ENCODE measurements around the gene DRC1. TPM values are rescaled to one million over a fixed set of nuclear protein-coding genes. Genes with fewer than 3 reads are reported as not detected.

DRC1 gene
- total RNA-seq, 1 donor from 2014 or later = 3.7 TPM

- no peak for DNase-seq (ENCODE audit: extremely low spot score, unreplicated experiment)
- H3K27me3 Mint-ChIP-seq = peaks cover 7% of the 10 kb centered on the region
- TF ChIP-seq CTCF (conservative IDR thresholded peaks at IDR 0.05) = no peak
- no peak overlapping the region for H3K4me3 Mint-ChIP-seq
- no peaks in the 10 kb centered on the region for H3K4me1 Mint-ChIP-seq (ENCODE audit: unreplicated experiment)
- H3K9me3 Mint-ChIP-seq = no peaks in the 10 kb centered on the region
- no peaks in the 10 kb centered on the region for H3K36me3 Mint-ChIP-seq
- no peak overlapping the region for H3K27ac Mint-ChIP-seq
Observed at GRCh38 chr2:26483516-26483915, 81.8 kb downstream of the DRC1 start.

- Mint-ChIP-seq H3K4me3 (no peak overlapping the region), H3K27ac (no peak overlapping the region), H3K36me3 (no peaks in the 10 kb centered on the region), H3K9me3 (no peaks in the 10 kb centered on the region), H3K27me3 (peaks cover 7% of the 10 kb centered on the region), H3K4me1 (ENCODE audit: unreplicated experiment) (no peaks in the 10 kb centered on the region)
- DNase-seq (ENCODE audit: extremely low spot score, unreplicated experiment) = no peak
- no peak for TF ChIP-seq CTCF (conservative IDR thresholded peaks at IDR 0.05)
Observed at GRCh38 chr2:26483957-26484565, 82.3 kb downstream of the DRC1 start.

DNA sequence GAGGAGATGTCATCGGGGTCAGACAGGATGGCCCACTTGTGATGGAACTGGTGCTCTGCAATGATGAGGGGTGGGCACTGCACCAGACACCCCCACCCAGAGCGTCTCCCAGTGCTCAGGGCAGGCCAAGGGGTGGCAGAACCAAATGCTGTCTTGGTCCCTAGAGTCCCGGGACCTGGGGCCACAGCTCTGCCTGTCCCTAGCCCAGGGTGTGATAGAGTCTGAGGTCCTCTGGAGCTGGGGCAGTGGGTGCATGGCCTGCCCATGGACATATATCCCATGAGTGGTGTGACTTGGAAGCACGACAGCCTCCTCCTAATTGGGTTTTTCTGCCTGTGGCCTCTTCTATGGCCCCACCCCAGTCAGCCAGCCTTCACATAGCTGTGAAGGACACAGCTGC, 82.9 kb downstream of the DRC1 start:
- peaks cover 7% of the 10 kb centered on the region for H3K27me3 Mint-ChIP-seq
- DNase-seq (ENCODE audit: extremely low spot score, unreplicated experiment) = no peak
- TF ChIP-seq CTCF (conservative IDR thresholded peaks at IDR 0.05) = no peak
- no peaks in the 10 kb centered on the region for H3K9me3 Mint-ChIP-seq
- H3K4me1 Mint-ChIP-seq (ENCODE audit: unreplicated experiment) = no peaks in the 10 kb centered on the region
- H3K4me3 Mint-ChIP-seq = no peak overlapping the region
- H3K36me3 Mint-ChIP-seq = no peaks in the 10 kb centered on the region
- no peak overlapping the region for H3K27ac Mint-ChIP-seq

- DNase-seq (ENCODE audit: extremely low spot score, unreplicated experiment) = no peak
- H3K27me3 Mint-ChIP-seq = peaks cover 7% of the 10 kb centered on the region
- no peaks in the 10 kb centered on the region for H3K9me3 Mint-ChIP-seq
- H3K4me3 Mint-ChIP-seq = no peak overlapping the region
- H3K27ac Mint-ChIP-seq = no peak overlapping the region
- no peak for TF ChIP-seq CTCF (conservative IDR thresholded peaks at IDR 0.05)
- H3K36me3 Mint-ChIP-seq = no peaks in the 10 kb centered on the region
- no peaks in the 10 kb centered on the region for H3K4me1 Mint-ChIP-seq (ENCODE audit: unreplicated experiment)
Observed at GRCh38 chr2:26485099-26485498, 83.4 kb downstream of the DRC1 start.

GRCh38 chr2:26485725-26486418, 84.2 kb downstream of the DRC1 start:
- TF ChIP-seq CTCF (conservative IDR thresholded peaks at IDR 0.05) = no peak
- DNase-seq (ENCODE audit: extremely low spot score, unreplicated experiment) = no peak
- Mint-ChIP-seq H3K27me3 (peaks cover 7% of the 10 kb centered on the region), H3K9me3 (no peaks in the 10 kb centered on the region), H3K4me1 (ENCODE audit: unreplicated experiment) (no peaks in the 10 kb centered on the region), H3K27ac (no peak overlapping the region), H3K4me3 (no peak overlapping the region), H3K36me3 (no peaks in the 10 kb centered on the region)
